ENCODE results near the gene PAM. TPM values are rescaled to one million over a fixed set of nuclear protein-coding genes. Genes with fewer than 3 reads are reported as not detected.

PAM gene
- total RNA-seq, 1 experiment from 2014 or later = 60.3 TPM

DNA sequence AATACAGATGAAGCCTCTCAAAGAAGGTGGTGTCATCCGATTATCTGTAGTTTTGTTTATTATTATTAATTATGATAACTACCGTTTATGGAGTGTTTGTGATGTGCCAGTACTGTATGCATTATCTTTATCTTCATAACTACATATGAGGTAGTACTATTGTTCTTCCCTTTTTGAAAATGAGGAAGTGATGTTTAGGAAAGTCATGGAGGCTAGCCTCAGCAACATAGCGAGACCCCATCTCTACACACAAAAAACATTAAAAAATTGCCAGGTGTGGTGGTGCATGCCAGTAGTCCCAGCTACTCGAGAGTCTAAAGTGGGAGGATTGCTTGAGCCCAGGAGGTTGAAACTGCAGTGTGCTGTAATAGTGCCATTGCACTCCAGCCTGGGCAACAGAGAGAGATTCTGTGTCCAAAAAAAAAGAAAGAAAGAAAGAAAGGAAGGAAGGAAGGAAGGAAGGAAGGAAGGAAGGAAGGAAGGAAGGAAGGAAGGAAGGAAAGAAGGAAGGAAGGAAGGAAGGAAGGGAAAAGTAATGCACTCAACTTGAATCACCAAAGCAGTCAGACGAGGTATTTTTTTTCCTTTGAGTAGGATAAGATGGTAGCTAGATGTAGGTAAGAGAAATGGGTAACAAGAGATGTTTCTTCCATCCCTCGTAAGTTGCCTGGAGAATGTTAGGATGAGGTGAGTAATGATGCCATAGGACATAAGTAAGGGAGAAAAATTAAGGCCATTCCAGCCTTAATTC lies 47.8 kb downstream of the PAM start:
- H3K27me3 Mint-ChIP-seq (ENCODE audit: insufficient read depth, unreplicated experiment) = no peaks in the 10 kb centered on the region
- DNase-seq (ENCODE audit: unreplicated experiment) = no peak
- H3K4me3 Mint-ChIP-seq (ENCODE audit: unreplicated experiment) = no peak overlapping the region
- CTCF ChIA-PET = no interaction called here
- no peak overlapping the region for H3K27ac Mint-ChIP-seq (ENCODE audit: low read depth, unreplicated experiment)
- TF ChIP-seq, protein P1, sequence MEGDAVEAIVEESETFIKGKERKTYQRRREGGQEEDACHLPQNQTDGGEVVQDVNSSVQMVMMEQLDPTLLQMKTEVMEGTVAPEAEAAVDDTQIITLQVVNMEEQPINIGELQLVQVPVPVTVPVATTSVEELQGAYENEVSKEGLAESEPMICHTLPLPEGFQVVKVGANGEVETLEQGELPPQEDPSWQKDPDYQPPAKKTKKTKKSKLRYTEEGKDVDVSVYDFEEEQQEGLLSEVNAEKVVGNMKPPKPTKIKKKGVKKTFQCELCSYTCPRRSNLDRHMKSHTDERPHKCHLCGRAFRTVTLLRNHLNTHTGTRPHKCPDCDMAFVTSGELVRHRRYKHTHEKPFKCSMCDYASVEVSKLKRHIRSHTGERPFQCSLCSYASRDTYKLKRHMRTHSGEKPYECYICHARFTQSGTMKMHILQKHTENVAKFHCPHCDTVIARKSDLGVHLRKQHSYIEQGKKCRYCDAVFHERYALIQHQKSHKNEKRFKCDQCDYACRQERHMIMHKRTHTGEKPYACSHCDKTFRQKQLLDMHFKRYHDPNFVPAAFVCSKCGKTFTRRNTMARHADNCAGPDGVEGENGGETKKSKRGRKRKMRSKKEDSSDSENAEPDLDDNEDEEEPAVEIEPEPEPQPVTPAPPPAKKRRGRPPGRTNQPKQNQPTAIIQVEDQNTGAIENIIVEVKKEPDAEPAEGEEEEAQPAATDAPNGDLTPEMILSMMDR (IDR thresholded peaks at IDR 0.05; ENCODE audit: unreplicated experiment) = no peak
- POLR2A ChIA-PET = interaction anchor here (0.6 to 0.7 kb wide), 3 partner anchors 82 to 243 kb away, joined by 3 read pairs; no protein-coding TSS in a partner anchor
- peaks cover 11% of the 10 kb centered on the region for H3K4me1 Mint-ChIP-seq (ENCODE audit: insufficient read depth, unreplicated experiment)
- H3K36me3 Mint-ChIP-seq (ENCODE audit: insufficient read depth, unreplicated experiment) = no peaks in the 10 kb centered on the region
- intact Hi-C loops (cut with micrococcal nuclease) = no loop called here
- BruUV-seq (replicated peaks) = no TSS peak
- H3K9me3 Mint-ChIP-seq (ENCODE audit: unreplicated experiment) = no peaks in the 10 kb centered on the region

DNA sequence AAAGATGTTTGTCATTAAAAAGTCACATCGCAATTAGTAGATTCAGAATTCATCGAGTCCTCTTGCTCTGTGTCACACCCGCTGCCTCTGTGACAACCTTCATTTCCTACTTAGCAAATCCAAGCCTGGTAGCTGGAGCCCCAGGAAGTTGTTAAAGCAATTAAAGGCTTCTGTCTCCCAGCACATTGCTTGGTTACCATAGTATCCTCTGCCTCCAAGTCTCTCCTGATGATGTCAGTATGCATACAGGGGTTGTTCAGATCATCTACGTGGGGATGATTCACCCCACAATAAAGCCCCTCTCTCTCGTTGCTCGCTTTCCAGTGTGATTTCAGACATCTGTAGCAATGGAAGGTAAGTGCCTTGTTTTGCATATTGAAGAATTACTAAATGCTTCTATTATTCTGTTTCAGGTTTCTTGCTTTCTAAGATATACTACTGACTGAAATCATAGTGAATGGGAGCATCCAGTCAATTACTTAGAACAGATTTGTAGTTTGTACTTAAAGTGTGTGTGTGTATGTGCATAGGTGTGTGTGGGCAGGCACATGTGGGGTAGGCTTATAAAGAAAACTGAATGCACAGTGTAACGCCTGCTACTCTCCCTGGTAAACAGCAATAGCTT lies 52.9 kb downstream of the PAM start:
- DNase-seq (ENCODE audit: unreplicated experiment) = no peak
- Mint-ChIP-seq H3K9me3 (ENCODE audit: unreplicated experiment) (no peaks in the 10 kb centered on the region), H3K4me1 (ENCODE audit: insufficient read depth, unreplicated experiment) (peaks cover 5% of the 10 kb centered on the region), H3K27ac (ENCODE audit: low read depth, unreplicated experiment) (no peak overlapping the region), H3K27me3 (ENCODE audit: insufficient read depth, unreplicated experiment) (no peaks in the 10 kb centered on the region), H3K4me3 (ENCODE audit: unreplicated experiment) (no peak overlapping the region), H3K36me3 (ENCODE audit: insufficient read depth, unreplicated experiment) (no peaks in the 10 kb centered on the region)
- ChIA-PET CTCF (no interaction called here), POLR2A (interaction anchor here (1.9 kb wide), 1 partner anchor 9 kb away, joined by 5 read pairs; no protein-coding TSS in a partner anchor)
- no TSS peak for BruUV-seq (replicated peaks)
- TF ChIP-seq, protein P1 (IDR thresholded peaks at IDR 0.05; ENCODE audit: unreplicated experiment) = no peak
- intact Hi-C loops (cut with micrococcal nuclease) = no loop called here

DNA sequence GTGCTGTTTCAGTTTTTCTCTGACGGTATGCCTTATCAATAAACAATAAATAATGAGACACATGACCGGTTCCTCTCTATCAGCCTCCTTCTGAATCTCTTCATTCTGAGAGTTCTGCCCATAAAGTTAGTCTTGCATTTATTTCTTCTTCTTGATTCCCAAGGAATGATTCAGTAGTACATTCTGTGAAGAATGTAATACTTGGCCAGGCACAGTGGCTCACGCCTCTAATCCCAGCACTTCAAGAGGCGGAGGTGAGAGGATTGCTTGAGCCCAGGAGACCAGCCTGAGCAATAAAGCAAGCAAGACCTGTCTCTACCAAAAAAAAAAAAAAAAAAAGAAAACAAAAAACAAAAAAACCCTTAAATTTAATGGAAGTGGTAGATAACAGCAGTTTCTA lies 53.9 kb downstream of the PAM start:
- no TSS peak for BruUV-seq (replicated peaks)
- CTCF ChIA-PET = interaction anchor here (1.3 kb wide), 1 partner anchor 16 kb away, joined by 3 read pairs; no protein-coding TSS in a partner anchor
- POLR2A ChIA-PET = interaction anchor here (0.6 to 1.9 kb wide), 3 partner anchors 10 to 326 kb away, joined by 3 to 5 read pairs (median 3); no protein-coding TSS in a partner anchor
- DNase-seq (ENCODE audit: unreplicated experiment) = no peak
- H3K4me3 Mint-ChIP-seq (ENCODE audit: unreplicated experiment) = no peak overlapping the region
- TF ChIP-seq, protein P1 (IDR thresholded peaks at IDR 0.05; ENCODE audit: unreplicated experiment) = no peak
- peaks cover 5% of the 10 kb centered on the region for H3K4me1 Mint-ChIP-seq (ENCODE audit: insufficient read depth, unreplicated experiment)
- no peak overlapping the region for H3K27ac Mint-ChIP-seq (ENCODE audit: low read depth, unreplicated experiment)
- H3K36me3 Mint-ChIP-seq (ENCODE audit: insufficient read depth, unreplicated experiment) = no peaks in the 10 kb centered on the region
- intact Hi-C loops (cut with micrococcal nuclease) = no loop called here
- H3K9me3 Mint-ChIP-seq (ENCODE audit: unreplicated experiment) = no peaks in the 10 kb centered on the region
- H3K27me3 Mint-ChIP-seq (ENCODE audit: insufficient read depth, unreplicated experiment) = no peaks in the 10 kb centered on the region

DNA sequence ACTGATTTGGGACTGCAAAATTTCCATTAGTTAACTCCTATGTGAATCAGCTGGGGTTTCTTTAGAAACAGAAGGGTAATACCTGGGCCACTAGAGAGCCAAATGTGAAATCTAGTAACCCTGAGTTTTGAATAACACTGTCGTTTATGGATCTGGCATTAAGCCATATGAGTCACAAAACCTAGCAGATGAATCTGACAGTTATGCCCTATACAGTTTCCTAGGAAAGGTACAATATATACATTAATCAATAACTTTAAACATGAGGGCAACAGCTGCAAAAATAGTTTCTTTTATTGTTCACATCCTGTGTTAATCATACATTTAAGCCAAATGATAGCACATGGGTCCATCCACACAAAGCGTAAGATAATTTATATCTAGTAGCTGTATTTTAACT lies 56.9 kb downstream of the PAM start:
- ChIA-PET POLR2A (interaction anchor here (1.0 to 1.5 kb wide), 3 partner anchors 30 to 51 kb away, joined by 4 to 5 read pairs (median 4); no protein-coding TSS in a partner anchor), CTCF (interaction anchor here (0.7 kb wide), 1 partner anchor 275 kb away, joined by 3 read pairs; no protein-coding TSS in a partner anchor)
- Mint-ChIP-seq H3K27ac (ENCODE audit: low read depth, unreplicated experiment) (no peak overlapping the region), H3K4me3 (ENCODE audit: unreplicated experiment) (no peak overlapping the region), H3K9me3 (ENCODE audit: unreplicated experiment) (no peaks in the 10 kb centered on the region), H3K27me3 (ENCODE audit: insufficient read depth, unreplicated experiment) (no peaks in the 10 kb centered on the region), H3K4me1 (ENCODE audit: insufficient read depth, unreplicated experiment) (peaks cover 9% of the 10 kb centered on the region), H3K36me3 (ENCODE audit: insufficient read depth, unreplicated experiment) (no peaks in the 10 kb centered on the region)
- peak; percentile 82 for DNase-seq (ENCODE audit: unreplicated experiment)
- TF ChIP-seq, protein P1 (IDR thresholded peaks at IDR 0.05; ENCODE audit: unreplicated experiment) = no peak
- BruUV-seq (replicated peaks) = no TSS peak
- intact Hi-C loops (cut with micrococcal nuclease) = no loop called here
